Measurements from ENCODE around the gene KLF6.

The KLF6 gene

GRCh38 chr10:3820255-3820654 lies 35.2 kb upstream of the KLF6 start:
- no peaks in the 10 kb centered on the region for H3K36me3 ChIP-seq (ENCODE audit: control insufficient read depth in 2 of 2, insufficient read depth in 1 of 2, low read length in 2 of 2)
- no peaks in the 10 kb centered on the region for H3K4me1 ChIP-seq (ENCODE audit: control insufficient read depth, insufficient read depth, low read length)
- ChIA-PET CTCF (no interaction called here), POLR2A (interaction anchor here (1.4 kb wide), 1 partner anchor 35 kb away, joined by 5 read pairs; the partner anchor contains the start of gene KLF6)
- H3K27ac ChIP-seq (ENCODE audit: extremely low read depth, low read depth, low read length), result no peak overlapping the region
- no peak for TF ChIP-seq ZNF132 (tag by site-specific recombination; IDR thresholded peaks at IDR 0.05; ENCODE audit: borderline replicate concordance)
- TF ChIP-seq ZNF175 (tag by site-specific recombination; IDR thresholded peaks at IDR 0.05), result no peak
- no peak for TF ChIP-seq ZBTB6 (tag by site-specific recombination; IDR thresholded peaks at IDR 0.05)
- TF ChIP-seq ZBTB44 (tag by site-specific recombination; IDR thresholded peaks at IDR 0.05), result no peak
- TF ChIP-seq ZNF155 (tag by site-specific recombination; IDR thresholded peaks at IDR 0.05), result no peak
- TF ChIP-seq ZNF174 (tag by site-specific recombination; IDR thresholded peaks at IDR 0.05), result no peak
- TF ChIP-seq ZNF76 (tag by site-specific recombination; IDR thresholded peaks at IDR 0.05; ENCODE audit: borderline replicate concordance, low read depth), result no peak
- TF ChIP-seq ZXDB (tag by site-specific recombination; IDR thresholded peaks at IDR 0.05), result no peak
- TF ChIP-seq BCL11B (tag by site-specific recombination; IDR thresholded peaks at IDR 0.05; ENCODE audit: low read depth), result no peak
- no peak for TF ChIP-seq ZFP37 (tag by site-specific recombination; IDR thresholded peaks at IDR 0.05)
- TF ChIP-seq ZNF280C (tag by site-specific recombination; IDR thresholded peaks at IDR 0.05), result no peak
- no peak for TF ChIP-seq ZNF140 (tag by site-specific recombination; IDR thresholded peaks at IDR 0.05)
- TF ChIP-seq CTCF (tag by site-specific recombination; IDR thresholded peaks at IDR 0.05), result no peak
- no peak for TF ChIP-seq GFI1B (tag by site-specific recombination; IDR thresholded peaks at IDR 0.05)
- no peak for TF ChIP-seq ZNF146 (tag by site-specific recombination; IDR thresholded peaks at IDR 0.05)
- no peak for TF ChIP-seq SETDB1 (IDR thresholded peaks at IDR 0.05; ENCODE audit: insufficient read length, low read length)
- TF ChIP-seq ZNF423 (tag by site-specific recombination; IDR thresholded peaks at IDR 0.05), result no peak
- no peak for TF ChIP-seq ZNF416 (tag by site-specific recombination; IDR thresholded peaks at IDR 0.05)
- H3K9me3 ChIP-seq (ENCODE audit: control insufficient read depth, insufficient read depth, low read depth, low read length), result no peaks in the 10 kb centered on the region
- no peak overlapping the region for H3K4me3 ChIP-seq (ENCODE audit: low read depth, low read length)

GRCh38 chr10:3816995-3817394 lies 32.0 kb upstream of the KLF6 start:
- H3K4me3 ChIP-seq (ENCODE audit: low read depth, low read length), result no peak overlapping the region
- H3K9me3 ChIP-seq (ENCODE audit: control insufficient read depth, insufficient read depth, low read depth, low read length), result no peaks in the 10 kb centered on the region
- no peak overlapping the region for H3K27ac ChIP-seq (ENCODE audit: extremely low read depth, low read depth, low read length)
- H3K36me3 ChIP-seq (ENCODE audit: control insufficient read depth in 2 of 2, insufficient read depth in 1 of 2, low read length in 2 of 2), result no peaks in the 10 kb centered on the region
- ChIA-PET POLR2A (no interaction called here), CTCF (no interaction called here)
- no peaks in the 10 kb centered on the region for H3K4me1 ChIP-seq (ENCODE audit: control insufficient read depth, insufficient read depth, low read length)
- TF ChIP-seq ZBTB49 (tag by site-specific recombination; IDR thresholded peaks at IDR 0.05; ENCODE audit: low read depth) (no peak), ZNF488 (tag by site-specific recombination; IDR thresholded peaks at IDR 0.05) (no peak), PRDM1 (tag by site-specific recombination; IDR thresholded peaks at IDR 0.05) (no peak), ZNF514 (tag by site-specific recombination; IDR thresholded peaks at IDR 0.05) (no peak), TCF7L2 (IDR thresholded peaks at IDR 0.05; ENCODE audit: borderline replicate concordance, low read depth, low read length) (no peak), ZNF341 (tag by site-specific recombination; IDR thresholded peaks at IDR 0.05; ENCODE audit: low read depth) (no peak), ELK4 (IDR thresholded peaks at IDR 0.05; ENCODE audit: borderline replicate concordance, low read depth, low read length) (no peak), ZNF610 (tag by site-specific recombination; IDR thresholded peaks at IDR 0.05; ENCODE audit: borderline replicate concordance) (no peak)
